Right kidney (tissue), 1 donor: ENCODE measurements around the gene GPX7.

Experiments used
- DNase-seq: peaks from one replicate; pipeline ENCODE4 v3.0.0-alpha.2; 2016

The GPX7 gene

DNA sequence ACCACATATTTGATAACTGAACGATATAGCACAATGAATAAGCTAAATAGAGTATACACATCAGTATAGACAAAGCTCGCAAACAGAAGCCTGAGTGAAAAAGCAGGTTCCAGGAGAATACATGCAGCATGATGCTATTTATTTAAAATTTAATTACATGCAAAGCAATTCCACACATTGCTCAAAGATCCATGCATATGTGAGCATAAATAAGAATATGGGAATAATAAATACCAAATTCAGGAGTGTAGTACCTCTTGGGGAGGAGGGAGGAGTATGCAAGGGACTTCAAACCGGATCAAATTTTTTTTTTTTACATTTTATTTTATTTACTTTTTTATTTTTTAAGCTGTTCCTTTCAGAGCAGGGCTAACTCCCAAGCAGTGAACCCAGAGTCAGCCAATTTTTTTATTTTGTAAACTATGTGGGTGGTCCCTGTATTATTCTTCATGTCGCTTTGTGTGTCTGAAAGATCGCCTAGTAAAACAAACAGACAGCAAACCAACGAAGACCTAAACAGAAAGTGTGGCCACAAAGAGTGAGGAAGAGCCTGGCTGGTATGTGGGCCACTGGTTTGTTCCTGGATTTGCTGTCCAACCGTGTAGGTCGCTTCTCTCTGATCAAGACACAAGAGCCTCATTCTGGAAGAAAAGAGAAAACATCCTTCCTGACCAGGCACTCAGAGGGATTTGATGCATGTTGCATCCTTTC lies 26.6 kb downstream of the GPX7 start:
- DNase-seq, result no peak

- peak; percentile 57 for DNase-seq
Measured at GRCh38 chr1:52629325-52629643, 27.1 kb downstream of the GPX7 start.

GRCh38 chr1:52629667-52630066 lies 27.5 kb downstream of the GPX7 start:
- no peak for DNase-seq

DNA sequence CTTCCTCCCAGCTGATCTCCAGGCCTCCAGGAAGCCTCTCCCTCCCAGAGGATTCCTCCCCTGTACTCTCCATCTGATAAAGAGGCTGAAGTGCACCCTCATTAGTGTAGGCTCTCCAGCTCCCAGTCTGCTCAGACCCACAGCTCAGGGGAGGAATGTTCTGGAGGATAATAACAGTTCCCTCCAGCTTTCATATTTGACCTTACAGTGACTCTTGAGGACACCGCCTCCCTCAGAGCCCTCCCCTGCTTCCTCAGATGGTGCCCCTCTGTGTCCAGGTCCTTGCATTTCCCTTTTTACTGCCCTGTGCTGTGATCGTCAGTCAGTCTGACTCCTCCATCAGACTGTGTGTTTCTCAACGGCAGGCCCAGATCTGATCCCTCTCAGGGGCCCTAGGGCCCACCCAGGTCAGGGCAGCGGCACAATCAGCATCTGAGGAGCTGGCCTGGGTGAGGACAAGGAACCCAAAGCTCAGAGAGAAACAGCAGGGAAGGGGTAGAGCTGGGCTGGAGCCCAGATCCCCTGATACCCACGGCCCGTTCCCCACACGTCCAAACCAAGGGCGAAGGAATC lies 29.7 kb downstream of the GPX7 start:
- no peak for DNase-seq

GRCh38 chr1:52632732-52633290 lies 30.6 kb downstream of the GPX7 start, which contains the start of gene SHISAL2A:
SHISAL2A (plus strand) TSS chr1:52633168; CDS start chr1:52633494, 326 bp downstream.
- DNase-seq, result peak; percentile 82

GRCh38 chr1:52633291-52633754 lies 31.2 kb downstream of the GPX7 start:
- DNase-seq, result peak; percentile 81

DNA sequence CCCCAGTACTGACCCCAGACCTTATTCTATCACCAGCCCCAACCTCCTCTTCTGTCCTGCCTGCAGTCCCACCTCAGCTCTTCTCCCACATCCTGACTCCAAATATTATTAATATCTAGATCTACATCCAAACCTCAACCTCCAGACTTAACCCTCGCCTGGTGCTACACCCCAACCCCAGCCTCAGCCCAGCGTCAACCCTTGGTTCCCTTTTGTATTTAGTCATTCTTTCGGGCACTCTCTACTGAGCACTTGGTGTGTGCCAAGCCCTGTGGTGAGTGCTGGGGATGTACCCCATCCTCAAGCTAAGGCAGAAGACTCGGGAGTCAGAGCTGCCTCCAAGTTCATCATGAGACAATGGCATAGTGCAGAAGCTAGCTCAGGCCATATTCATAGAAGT lies 31.9 kb downstream of the GPX7 start:
- no peak for DNase-seq

DNA sequence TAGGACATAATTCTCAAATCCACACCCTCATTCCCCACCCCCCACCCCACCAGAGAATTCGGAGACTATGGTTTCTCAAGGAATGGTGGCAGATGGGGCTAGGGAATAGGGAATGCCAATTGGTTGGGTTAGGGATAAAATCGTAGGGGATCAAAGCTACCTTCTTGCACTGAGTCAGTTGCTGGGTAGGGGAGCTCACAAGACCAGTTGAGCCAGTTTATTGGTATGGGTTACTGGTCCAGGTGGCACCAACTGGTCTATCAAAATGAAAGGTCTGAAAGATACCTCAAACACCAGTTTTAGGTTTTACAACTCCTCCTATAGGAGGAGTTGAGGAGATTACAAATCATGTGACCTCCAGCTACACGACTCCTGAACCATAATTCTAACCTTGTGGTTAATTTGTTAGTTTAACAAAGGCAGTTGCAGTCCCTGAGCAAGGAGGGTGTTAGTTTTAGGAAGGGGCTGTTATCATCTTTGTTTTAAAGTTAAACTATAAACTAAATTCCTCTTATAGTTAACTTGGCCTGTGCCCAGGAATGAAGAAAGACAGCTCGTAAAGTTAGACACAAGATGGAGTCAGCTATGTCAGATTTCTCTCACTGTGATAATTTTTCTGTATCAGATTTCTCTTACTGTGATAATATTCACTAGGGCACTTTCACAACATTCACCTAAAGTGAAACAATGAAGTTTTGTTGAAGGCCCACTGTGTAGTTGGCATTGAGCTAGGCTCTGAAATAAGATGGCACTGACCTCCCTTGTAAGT lies 33.3 kb downstream of the GPX7 start:
- no peak for DNase-seq

DNA sequence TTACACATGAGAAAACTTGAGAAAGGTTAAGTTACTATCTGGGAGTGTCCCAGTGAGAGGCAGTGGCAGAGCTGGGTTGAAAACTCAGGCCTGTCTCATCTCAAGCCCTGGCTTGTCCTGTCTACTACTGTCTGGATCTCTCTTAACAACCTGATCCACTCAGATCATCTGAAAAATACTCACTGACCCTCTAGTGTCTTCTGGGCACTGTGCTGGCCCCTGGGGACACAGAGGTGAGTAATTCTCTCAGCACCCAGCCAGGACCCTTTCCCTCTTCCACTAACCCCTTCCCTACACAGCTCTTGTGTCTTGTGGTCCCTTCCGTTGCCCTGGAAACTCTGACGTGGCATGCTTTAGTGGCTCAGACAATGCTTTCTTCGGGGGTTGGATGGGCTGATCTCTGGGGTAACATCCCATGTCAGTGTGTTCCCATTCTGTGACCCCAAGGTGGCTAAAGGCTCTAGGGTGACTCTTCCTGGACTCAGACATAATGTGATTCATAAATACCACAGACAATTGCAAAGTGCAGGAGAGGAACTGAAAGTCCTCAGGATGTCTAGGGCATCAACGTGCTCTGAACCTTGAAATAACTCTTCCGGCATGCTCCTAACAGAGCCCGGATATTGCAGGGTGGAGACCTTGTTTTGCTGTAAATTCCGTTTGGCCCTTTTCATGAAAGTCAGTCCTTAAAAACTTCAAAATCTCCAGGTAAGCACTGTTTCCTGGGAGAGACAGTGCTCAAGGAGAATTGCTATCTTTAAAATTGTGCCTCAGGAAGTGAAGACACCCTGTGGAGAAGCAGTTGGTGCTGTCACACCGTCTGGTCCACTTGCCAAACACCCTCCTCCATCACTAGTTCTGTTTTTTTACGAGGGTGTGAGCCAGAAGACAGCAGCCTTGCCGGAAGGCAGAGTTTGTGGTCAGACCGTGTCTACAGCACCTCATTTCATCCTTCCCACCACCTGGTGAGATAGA lies 34.8 kb downstream of the GPX7 start:
- no peak for DNase-seq

GRCh38 chr1:52637946-52638345 lies 35.8 kb downstream of the GPX7 start:
- no peak for DNase-seq

GRCh38 chr1:52640697-52641096 lies 38.5 kb downstream of the GPX7 start:
- no peak for DNase-seq

- no peak for DNase-seq
Measured at GRCh38 chr1:52641307-52641706, 39.1 kb downstream of the GPX7 start.

- DNase-seq, result no peak
Measured at GRCh38 chr1:52645261-52645660, 43.1 kb downstream of the GPX7 start.

GRCh38 chr1:52651904-52652303 lies 49.7 kb downstream of the GPX7 start:
- no peak for DNase-seq

- DNase-seq, result no peak
Measured at GRCh38 chr1:52653207-52653849, 51.2 kb downstream of the GPX7 start.

- no peak for DNase-seq
Measured at GRCh38 chr1:52654063-52654462, 51.9 kb downstream of the GPX7 start.

GRCh38 chr1:52657702-52658101 lies 55.5 kb downstream of the GPX7 start:
- DNase-seq, result no peak
